Esophagus muscularis mucosa (tissue), 4 donors: ENCODE measurements around the gene LTA. TPM values are rescaled to one million over a fixed set of nuclear protein-coding genes. Genes with fewer than 3 reads are reported as not detected.

Experiments used
- DNase-seq: peaks from one replicate; pipeline ENCODE4 v3.0.0-alpha.2; 2017; ENCODE audit errors: extremely low spot score
- H3K27ac ChIP-seq, 4 donors: fragments of 200-600 bp; sonication (generic); replicated peaks in 1 of 4; 1 replicate in 3 of 4; 2 replicates in 1 of 4; pipeline ENCODE4 v1.5.1; 2016 to 2019; ENCODE audit warnings: mild to moderate bottlenecking in 1 of 4
- H3K27me3 ChIP-seq, 4 donors: fragments of 200-600 bp; sonication (generic); one replicate each; pipeline versions ENCODE4 v1.5.1 to v1.6.0; 2016 to 2019
- H3K36me3 ChIP-seq, 4 donors: fragments of 200-600 bp; sonication (generic); one replicate each; pipeline ENCODE4 v1.5.1; 2016 to 2019
- H3K4me1 ChIP-seq, 4 donors: fragments of 200-600 bp; sonication (generic); one replicate each; pipeline ENCODE4 v1.5.1; 2016 to 2019
- H3K4me3 ChIP-seq, 4 donors: fragments of 200-600 bp; sonication (generic); 1 replicate in 2 of 4; 2 replicates in 2 of 4; pipeline ENCODE4 v1.5.1; 2016 to 2019; ENCODE audit warnings: mild to moderate bottlenecking in 4 of 4, moderate library complexity in 1 of 4
- H3K9me3 ChIP-seq, 4 donors: fragments of 200-600 bp; sonication (generic); 1 replicate in 3 of 4; 2 replicates in 1 of 4; pipeline ENCODE4 v1.5.1; 2016 to 2019
- CTCF ChIP-seq, 3 experiments: fragments of 200-600 bp in 2 of 3; fragments of 450-650 bp in 1 of 3; sonication (generic) in 2 of 3; IDR thresholded peaks; one replicate each; pipeline ENCODE4 v1.5.1; 2017 to 2019; ENCODE audit warnings: antibody characterized with exemption in 3 of 3, mild to moderate bottlenecking in 2 of 3, moderate library complexity in 1 of 3
- EP300 ChIP-seq: sonication (generic); formaldehyde crosslinking; IDR thresholded peaks from one replicate; pipeline ENCODE4 v1.6.1; 2017; ENCODE audit warnings: antibody characterized with exemption
- POLR2A ChIP-seq: fragments of 450-650 bp; IDR thresholded peaks from one replicate; pipeline ENCODE4 v1.6.1; 2017; ENCODE audit warnings: antibody characterized with exemption, moderate library complexity, mild to moderate bottlenecking, low read depth
- POLR2AphosphoS5 ChIP-seq, 2 donors: sonication (generic); formaldehyde crosslinking; IDR thresholded peaks; one replicate each; pipeline ENCODE4 v1.6.1; 2017; ENCODE audit warnings: antibody characterized with exemption in 2 of 2
- WGBS: methylation state at CpG from one replicate; pipeline ENCODE4 v1.1.5; 2018; 5-methylcytosine and 5-hydroxymethylcytosine counted together
- intact Hi-C: fragments of 100-400 bp; cut with DNase I; formaldehyde crosslinking; loops from one replicate; pipeline ENCODE4 v1.15.1; 2023
- total RNA-seq, 4 donors: library from RNA; depleted of rRNA; stranded (reverse); fragments of >200 nt; gene quantifications; one replicate each; pipeline versions ENCODE4 v1.1.0 to v1.2.1, GENCODE V29; 2016

Gene LTA
- total RNA-seq, 4 donors from 2014 or later, result not detected

GRCh38 chr6:31609519-31610406, 37.7 kb downstream of the LTA start:
- Histone ChIP-seq H3K4me1 (no peaks in the 10 kb centered on the region), H3K9me3 (no peaks in the 10 kb centered on the region), H3K27me3 (no peaks in the 10 kb centered on the region), H3K36me3 (no peaks in the 10 kb centered on the region), H3K27ac (no peak overlapping the region), H3K4me3 (no peak overlapping the region)
- intact Hi-C loops, result no loop called here
- no peak for DNase-seq
- 73% methylated on average over 7 of the region's 8 CpGs for WGBS
- no peak for TF ChIP-seq POLR2A
- no peak for TF ChIP-seq EP300
- TF ChIP-seq POLR2AphosphoS5 (IDR thresholded peaks at IDR 0.05), result no peak
- no peak for TF ChIP-seq CTCF (IDR thresholded peaks at IDR 0.05)

GRCh38 chr6:31610968-31611367, 38.9 kb downstream of the LTA start:
- TF ChIP-seq POLR2AphosphoS5 (IDR thresholded peaks at IDR 0.05), result no peak
- TF ChIP-seq CTCF (IDR thresholded peaks at IDR 0.05), result no peak
- TF ChIP-seq POLR2A, result no peak
- TF ChIP-seq EP300, result no peak
- Histone ChIP-seq H3K4me1 (no peaks in the 10 kb centered on the region), H3K27ac (no peak overlapping the region), H3K36me3 (no peaks in the 10 kb centered on the region), H3K9me3 (no peaks in the 10 kb centered on the region), H3K4me3 (no peak overlapping the region), H3K27me3 (no peaks in the 10 kb centered on the region)
- intact Hi-C loops, result no loop called here
- 67% methylated on average over 4 of the region's 4 CpGs for WGBS
- DNase-seq, result no peak

GRCh38 chr6:31614075-31614619, 42.1 kb downstream of the LTA start:
- peaks cover 0 to 1% (median under 1%) of the 10 kb centered on the region in 4 donors for H3K4me1 ChIP-seq
- intact Hi-C loops, result no loop called here
- no peak overlapping the region for H3K4me3 ChIP-seq
- no peak for DNase-seq
- no peak for TF ChIP-seq EP300
- no peak for TF ChIP-seq POLR2AphosphoS5 (IDR thresholded peaks at IDR 0.05)
- no peak for TF ChIP-seq CTCF (IDR thresholded peaks at IDR 0.05)
- TF ChIP-seq POLR2A, result no peak
- 69% methylated on average over 8 of the region's 8 CpGs for WGBS
- H3K27me3 ChIP-seq, result no peaks in the 10 kb centered on the region
- H3K36me3 ChIP-seq, result no peaks in the 10 kb centered on the region
- no peaks in the 10 kb centered on the region for H3K9me3 ChIP-seq
- H3K27ac ChIP-seq, result no peak overlapping the region

GRCh38 chr6:31614684-31615578, 42.8 kb downstream of the LTA start, which contains the start of gene AIF1:
AIF1 (plus strand) TSS chr6:31615234; CDS start chr6:31615330, 96 bp downstream.
- H3K4me3 ChIP-seq, result peak within 1 kb of the TSS; percentile 9 to 40 (median 17)
- 48% methylated on average over 6 of the region's 6 CpGs for WGBS

More at GRCh38 chr6:31614684-31615578, 42.8 kb downstream of the LTA start, which contains the start of gene AIF1:
- Histone ChIP-seq H3K27ac (peak within 1 kb of the TSS in 3 of 4 donors; percentile 26 to 34 (median 28)), H3K4me1 (peaks cover 3 to 5% (median 4%) of the 10 kb centered on the region in 4 donors), H3K27me3 (no peaks in the 10 kb centered on the region), H3K36me3 (no peaks in the 10 kb centered on the region), H3K9me3 (no peaks in the 10 kb centered on the region)
- TF ChIP-seq POLR2A, result no peak
- TF ChIP-seq EP300, result no peak
- TF ChIP-seq CTCF (IDR thresholded peaks at IDR 0.05), result no peak
- TF ChIP-seq POLR2AphosphoS5 (IDR thresholded peaks at IDR 0.05), result no peak
- intact Hi-C loops, result no loop called here
- DNase-seq, result no peak
